ENCODE measurements around the gene ZNF783. TPM values are rescaled to one million over a fixed set of nuclear protein-coding genes. Genes with fewer than 3 reads are reported as not detected.

Gene ZNF783
- total and polyA plus RNA-seq, 8 donors = 11.5 to 21.9 (median 16.2) TPM

DNA sequence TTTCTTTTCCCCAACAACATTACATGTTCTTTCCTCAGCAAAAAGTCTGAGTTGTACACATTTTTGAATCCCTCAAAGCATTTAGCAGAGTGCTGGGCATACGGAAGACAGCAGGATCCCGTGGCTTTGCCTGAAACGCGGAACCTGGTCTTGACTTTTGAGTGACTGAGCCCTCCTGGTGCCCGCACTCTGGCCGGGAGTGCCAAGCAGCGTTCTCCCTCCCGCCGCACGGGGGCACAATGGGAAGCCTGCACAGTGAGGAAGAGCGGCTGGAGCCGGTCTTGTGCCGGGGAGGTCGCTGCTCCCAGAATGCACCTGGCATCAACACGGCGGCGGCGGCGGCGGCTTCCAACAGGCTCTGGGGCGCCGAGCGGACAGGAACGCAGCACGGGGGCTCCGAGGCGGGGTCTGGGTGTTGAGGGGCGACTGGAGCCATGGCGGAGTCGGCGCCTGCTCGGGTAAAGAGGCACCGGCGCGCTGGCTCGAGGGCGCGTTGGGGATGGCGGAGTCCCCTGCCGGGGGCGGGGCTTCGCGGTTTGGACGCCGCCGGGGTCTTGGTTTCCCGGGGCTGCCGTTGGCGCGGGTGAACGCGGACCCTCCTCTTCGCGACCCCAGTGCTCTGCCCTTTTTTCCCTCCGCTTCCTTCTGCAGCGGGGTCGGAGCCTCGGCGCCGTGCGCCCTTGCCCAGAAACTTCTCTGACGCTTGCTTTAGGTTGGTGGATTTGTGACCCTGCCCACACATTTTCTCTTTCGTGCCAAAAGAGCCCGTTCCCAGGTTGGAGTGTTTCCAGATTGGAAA, 22.5 kb upstream of the ZNF783 start, which contains the start of gene ZNF212:
ZNF212 (plus strand) TSS at position 307 of the 799 bp plus-strand sequence; CDS start at position 435, 128 bp downstream.
- Histone ChIP-seq H3K4me3 (peak within 1 kb of the TSS; percentile 82 to 90), H3K27me3 (peaks cover 0 to 9% of the 10 kb centered on the region in 2 donors), H3K9me3 (peaks cover 0 to 3% of the 10 kb centered on the region in 2 donors), H3K36me3 (no peaks in the 10 kb centered on the region), H3K4me1 (peaks cover 9 to 21% of the 10 kb centered on the region in 2 donors), H3K27ac (peak within 1 kb of the TSS; percentile 27 to 54)
- ATAC-seq = peak; percentile 100
- DNase-seq = peak; percentile 79 to 98 (median 92)
- TF ChIP-seq, protein P1, sequence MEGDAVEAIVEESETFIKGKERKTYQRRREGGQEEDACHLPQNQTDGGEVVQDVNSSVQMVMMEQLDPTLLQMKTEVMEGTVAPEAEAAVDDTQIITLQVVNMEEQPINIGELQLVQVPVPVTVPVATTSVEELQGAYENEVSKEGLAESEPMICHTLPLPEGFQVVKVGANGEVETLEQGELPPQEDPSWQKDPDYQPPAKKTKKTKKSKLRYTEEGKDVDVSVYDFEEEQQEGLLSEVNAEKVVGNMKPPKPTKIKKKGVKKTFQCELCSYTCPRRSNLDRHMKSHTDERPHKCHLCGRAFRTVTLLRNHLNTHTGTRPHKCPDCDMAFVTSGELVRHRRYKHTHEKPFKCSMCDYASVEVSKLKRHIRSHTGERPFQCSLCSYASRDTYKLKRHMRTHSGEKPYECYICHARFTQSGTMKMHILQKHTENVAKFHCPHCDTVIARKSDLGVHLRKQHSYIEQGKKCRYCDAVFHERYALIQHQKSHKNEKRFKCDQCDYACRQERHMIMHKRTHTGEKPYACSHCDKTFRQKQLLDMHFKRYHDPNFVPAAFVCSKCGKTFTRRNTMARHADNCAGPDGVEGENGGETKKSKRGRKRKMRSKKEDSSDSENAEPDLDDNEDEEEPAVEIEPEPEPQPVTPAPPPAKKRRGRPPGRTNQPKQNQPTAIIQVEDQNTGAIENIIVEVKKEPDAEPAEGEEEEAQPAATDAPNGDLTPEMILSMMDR (IDR thresholded peaks at IDR 0.05) = peak; percentile 88 to 91
- intact Hi-C loops (cut with DNase I) = no loop called here

DNA sequence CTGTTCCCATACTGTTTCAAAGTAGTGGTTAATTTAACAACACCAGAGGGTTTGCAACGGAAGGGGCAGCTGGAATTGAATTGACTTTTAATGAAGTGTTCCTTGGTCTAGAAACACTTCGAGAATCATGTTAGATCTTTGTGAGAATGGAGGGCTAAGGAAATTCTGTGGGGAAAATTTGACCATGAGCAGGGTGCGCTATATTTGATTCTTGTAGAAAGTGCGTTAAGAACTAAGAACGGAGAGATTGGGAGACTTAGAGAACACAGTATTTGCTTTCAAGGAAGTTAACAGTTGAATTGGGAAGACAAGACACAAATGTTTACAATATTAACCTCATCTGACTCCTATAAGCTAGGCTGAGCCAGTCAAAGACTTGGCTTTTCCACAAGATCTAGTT, 21.4 kb upstream of the ZNF783 start:
- Histone ChIP-seq H3K4me3 (peak overlapping the region in 1 of 2 donors; percentile 82), H3K27me3 (peaks cover 0 to 8% of the 10 kb centered on the region in 2 donors), H3K27ac (no peak overlapping the region), H3K4me1 (peaks cover 9 to 21% of the 10 kb centered on the region in 2 donors), H3K9me3 (peaks cover 0 to 3% of the 10 kb centered on the region in 2 donors), H3K36me3 (no peaks in the 10 kb centered on the region)
- TF ChIP-seq, protein P1 (IDR thresholded peaks at IDR 0.05) = no peak
- no peak for ATAC-seq
- intact Hi-C loops (cut with DNase I) = no loop called here
- no peak for DNase-seq

DNA sequence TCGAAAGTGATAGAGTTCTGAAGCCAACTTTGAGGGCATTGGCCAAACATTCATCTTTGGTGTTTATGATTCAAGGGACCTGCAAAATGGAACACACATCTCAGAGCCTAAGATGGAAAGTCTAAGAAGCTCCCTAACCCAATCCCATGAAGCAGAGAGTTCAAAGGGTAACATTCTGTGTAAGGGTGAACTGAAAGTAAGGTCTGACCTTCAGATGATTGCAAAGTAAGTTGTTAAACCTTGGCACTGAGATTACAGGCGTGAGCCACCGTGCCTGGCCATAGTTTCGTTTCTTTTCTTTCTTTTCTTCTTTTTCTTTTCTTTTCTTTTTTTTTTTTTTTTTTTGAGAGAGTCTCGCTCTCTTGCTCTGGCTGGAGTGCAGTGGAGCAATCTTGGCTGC, 20.3 kb upstream of the ZNF783 start:
- H3K9me3 ChIP-seq = peaks cover 0 to 3% of the 10 kb centered on the region in 2 donors

DNA sequence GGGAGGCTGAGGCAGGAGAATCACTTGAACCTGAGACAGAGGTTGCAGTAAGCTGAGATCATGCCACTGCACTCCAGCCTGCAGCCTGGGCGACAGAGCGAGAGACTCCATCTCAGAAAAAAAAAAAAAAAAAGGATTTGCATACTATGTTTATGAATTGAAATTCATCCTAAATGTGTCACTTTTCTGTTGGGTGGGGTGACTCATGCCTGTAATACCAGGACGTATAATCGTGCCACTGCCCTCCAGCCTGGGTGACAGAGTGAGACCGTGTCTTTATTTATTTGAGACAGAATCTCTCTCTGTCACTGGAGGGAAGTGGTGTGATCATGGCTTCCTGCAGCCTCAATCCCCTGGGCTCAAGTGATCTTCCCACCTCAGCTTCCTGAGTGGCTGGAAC, 16.8 kb upstream of the ZNF783 start:
- TF ChIP-seq, protein P1 (IDR thresholded peaks at IDR 0.05) = no peak
- Histone ChIP-seq H3K36me3 (peaks cover 0 to 6% of the 10 kb centered on the region in 2 donors), H3K27ac (no peak overlapping the region), H3K9me3 (peaks cover 0 to 3% of the 10 kb centered on the region in 2 donors), H3K4me1 (peaks cover 9 to 12% of the 10 kb centered on the region in 2 donors), H3K4me3 (no peak overlapping the region), H3K27me3 (no peaks in the 10 kb centered on the region)
- DNase-seq (no peak), ATAC-seq (no peak)
- intact Hi-C loops (cut with DNase I) = no loop called here

More for the DNA sequence above, 20.3 kb upstream of the ZNF783 start:
- H3K36me3 ChIP-seq = no peaks in the 10 kb centered on the region
- H3K27me3 ChIP-seq = no peaks in the 10 kb centered on the region
- intact Hi-C loops (cut with DNase I) = no loop called here
- no peak overlapping the region for H3K27ac ChIP-seq
- no peak for ATAC-seq
- H3K4me3 ChIP-seq = no peak overlapping the region
- peaks cover 9 to 21% of the 10 kb centered on the region in 2 donors for H3K4me1 ChIP-seq
- TF ChIP-seq, protein P1 (IDR thresholded peaks at IDR 0.05) = no peak
- DNase-seq = no peak

DNA sequence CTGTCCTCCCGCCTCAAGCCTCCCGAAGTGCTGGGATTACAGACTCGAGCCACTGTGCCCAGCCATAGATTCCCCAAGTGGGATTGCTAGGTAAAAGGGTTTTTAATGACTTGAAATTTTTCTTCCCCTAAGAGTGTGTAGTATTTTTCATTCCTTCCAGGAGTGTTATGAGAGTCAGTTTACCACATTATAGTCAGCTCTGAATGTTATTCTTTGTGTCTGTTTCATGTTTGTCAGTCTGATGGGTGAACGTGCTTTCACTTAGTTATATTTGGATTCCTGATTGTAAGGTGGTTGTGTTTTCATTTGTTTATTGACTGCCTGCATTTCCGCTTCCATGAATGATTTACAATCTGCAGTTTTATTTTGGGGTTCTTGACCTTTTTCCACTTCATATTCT, 16.3 kb upstream of the ZNF783 start:
- TF ChIP-seq, protein P1 (IDR thresholded peaks at IDR 0.05) = no peak
- H3K9me3 ChIP-seq = peaks cover 0 to 3% of the 10 kb centered on the region in 2 donors
- no peaks in the 10 kb centered on the region for H3K27me3 ChIP-seq
- intact Hi-C loops (cut with DNase I) = no loop called here
- DNase-seq (no peak), ATAC-seq (no peak)
- H3K27ac ChIP-seq = no peak overlapping the region
- H3K4me3 ChIP-seq = no peak overlapping the region
- peaks cover 4 to 7% of the 10 kb centered on the region in 2 donors for H3K4me1 ChIP-seq
- peaks cover 0 to 11% of the 10 kb centered on the region in 2 donors for H3K36me3 ChIP-seq
